Activated CD8-positive, alpha-beta memory T cell treated with anti-CD3 and anti-CD28 coated beads, Interleukin-2, amount 50 U/mL, for 48 hours (primary cell): Measurements from ENCODE around the gene SAFB.
"Not testable (repeated sequence)": the region's sequence is repeated elsewhere in the genome, so short reads cannot be mapped to it uniquely, and the experiment has no call there.

Experiments
- DNase-seq: peaks from one replicate; pipeline ENCODE4 v3.0.0-alpha.2; 2020

SAFB gene

GRCh38 chr19:5688262-5688881, 65.5 kb downstream of the SAFB start:
- not testable (repeated sequence) for DNase-seq

GRCh38 chr19:5690125-5690954, 67.5 kb downstream of the SAFB start, which contains the start of gene RPL36:
Gene RPL36 (plus strand): TSS chr19:5690295. CDS start chr19:5690508, 213 bp downstream.
- peak; percentile 100 for DNase-seq

DNA sequence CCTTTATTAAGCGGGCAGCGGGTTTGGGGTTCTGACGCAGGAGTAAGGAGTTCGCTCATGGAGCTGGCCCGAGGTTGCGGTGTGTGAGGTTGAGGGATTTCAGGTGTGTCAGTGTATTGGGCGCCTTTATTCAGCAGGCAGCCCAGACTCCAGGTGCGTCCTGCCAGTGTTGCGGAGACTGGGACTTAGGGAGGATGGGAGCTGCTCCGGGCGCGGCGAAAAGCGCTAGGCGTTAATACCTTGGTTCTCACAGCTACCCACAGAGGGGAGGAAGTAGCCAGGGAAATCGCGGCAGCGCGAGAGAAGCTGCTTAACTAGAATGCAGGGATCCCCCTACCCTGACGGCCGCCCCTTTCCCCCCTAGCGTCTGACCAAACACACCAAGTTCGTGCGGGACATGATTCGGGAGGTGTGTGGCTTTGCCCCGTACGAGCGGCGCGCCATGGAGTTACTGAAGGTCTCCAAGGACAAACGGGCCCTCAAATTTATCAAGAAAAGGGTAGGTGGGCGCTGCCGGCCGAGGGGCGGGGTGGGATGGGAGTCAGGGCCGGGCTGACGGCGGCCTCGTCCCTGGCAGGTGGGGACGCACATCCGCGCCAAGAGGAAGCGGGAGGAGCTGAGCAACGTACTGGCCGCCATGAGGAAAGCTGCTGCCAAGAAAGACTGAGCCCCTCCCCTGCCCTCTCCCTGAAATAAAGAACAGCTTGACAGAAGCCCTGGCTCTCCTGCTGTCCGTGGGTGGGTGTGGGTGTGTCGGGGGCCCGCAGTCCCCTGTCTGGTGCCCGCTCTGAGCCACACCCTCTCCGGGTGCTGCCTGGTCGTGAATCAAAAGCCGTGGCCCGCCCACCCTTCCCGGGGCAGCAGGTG, 68.3 kb downstream of the SAFB start:
- peak; percentile 85 for DNase-seq

DNA sequence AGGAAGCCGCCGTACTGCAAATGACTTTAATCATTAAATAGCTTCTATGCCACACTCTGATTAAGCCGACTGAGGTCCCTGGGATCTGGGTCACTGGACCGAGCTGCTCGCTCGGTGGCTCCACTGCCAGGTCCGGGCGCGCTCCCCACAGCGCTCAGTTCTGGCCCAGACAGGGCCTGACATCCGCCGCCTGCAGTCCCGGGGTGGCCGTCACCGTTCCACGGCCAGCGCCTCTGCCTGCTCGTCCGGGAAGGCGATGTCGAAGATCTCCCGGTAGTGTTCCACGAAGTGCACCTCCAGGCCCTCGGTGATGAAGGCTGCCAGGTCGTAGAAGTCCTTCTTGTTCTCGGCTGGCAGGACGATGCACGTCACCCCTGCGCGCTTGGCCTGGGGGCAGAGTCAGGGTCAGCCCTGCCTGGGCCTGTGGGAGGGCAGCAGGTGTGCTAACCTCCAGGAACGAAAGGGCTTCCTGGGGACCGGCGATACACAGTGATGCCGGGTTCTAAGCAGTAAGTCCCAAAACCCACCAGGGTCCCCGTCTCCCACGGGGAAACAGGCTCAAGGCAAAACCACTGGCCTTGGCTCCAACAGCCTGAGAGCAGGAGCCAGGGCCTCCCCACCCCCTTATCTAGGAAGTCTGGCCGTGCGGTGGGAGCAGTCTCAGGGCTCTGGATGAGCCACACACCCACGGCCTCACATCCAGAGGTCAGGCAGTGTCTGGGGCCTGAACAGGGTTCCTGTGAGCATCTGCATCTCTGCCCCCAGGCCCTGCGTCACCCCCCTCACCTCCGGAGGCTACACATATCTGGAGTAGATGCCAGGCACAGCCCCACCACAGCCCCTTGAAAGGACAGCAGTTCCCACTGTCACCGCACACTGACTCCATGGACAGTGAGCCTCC, 69.2 kb downstream of the SAFB start:
- peak; percentile 80 for DNase-seq

DNA sequence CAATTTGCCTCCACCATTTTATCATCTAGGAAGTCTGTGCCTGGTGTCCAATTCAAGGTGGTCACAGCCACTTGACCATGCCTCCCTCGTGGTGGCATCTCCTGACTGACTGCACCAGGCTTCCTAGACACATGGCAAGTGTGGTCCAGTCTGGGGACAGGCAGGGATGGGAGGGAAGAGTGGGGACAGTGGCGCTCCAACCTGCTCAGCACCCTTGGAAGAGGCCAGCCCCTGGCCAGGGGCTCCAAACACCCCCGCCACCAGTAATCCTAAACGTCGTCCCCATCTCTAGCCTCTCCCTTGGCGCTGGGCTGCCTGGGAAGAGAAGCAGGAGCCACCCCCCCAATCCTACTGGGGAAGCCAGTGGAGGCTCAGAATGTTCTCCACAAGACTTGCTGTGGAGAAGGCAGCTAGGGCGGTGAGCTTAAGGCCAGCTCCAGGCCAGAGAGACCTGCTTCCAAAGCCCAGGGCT, 69.9 kb downstream of the SAFB start:
- no peak for DNase-seq

GRCh38 chr19:5693195-5694166, 70.6 kb downstream of the SAFB start:
- peak; percentile 77 for DNase-seq

DNA sequence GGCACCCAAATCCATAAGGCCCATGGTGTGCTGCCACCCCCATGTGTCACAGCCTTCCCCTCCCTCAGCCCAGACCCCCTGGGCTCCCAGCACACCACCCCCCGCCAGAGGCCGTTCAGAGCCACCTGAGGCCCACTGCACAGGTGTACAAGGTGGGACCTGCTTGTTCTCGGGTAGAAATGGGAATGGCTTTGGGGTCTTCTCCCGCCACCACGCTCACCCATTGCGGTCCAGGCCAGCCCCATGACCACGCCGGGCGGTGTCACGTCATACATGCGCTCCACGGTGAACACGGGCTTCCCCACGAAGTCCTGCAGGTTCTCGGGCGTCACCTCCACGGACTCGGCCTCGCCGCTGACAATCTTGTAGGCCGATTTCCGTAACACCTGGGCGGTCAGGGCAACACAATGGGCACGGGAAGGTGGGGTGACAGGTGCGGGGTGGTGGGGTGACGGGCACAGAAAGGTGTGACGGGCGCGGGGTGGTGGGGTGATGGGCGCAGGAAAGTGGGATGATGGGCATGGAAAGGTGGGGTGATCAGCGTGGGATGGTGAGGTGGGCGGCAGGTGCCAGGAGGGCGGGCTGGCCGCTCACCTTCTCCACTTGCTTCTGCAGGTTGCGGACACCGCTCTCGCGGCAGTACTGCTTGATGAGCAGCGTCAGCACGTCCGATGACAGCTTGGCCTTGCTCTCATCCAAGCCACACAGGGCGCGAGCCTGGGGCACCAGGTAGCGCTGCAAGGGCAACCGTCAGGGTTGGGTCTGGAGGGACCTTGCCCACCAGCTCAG, 71.5 kb downstream of the SAFB start:
- DNase-seq = peak; percentile 68

DNA sequence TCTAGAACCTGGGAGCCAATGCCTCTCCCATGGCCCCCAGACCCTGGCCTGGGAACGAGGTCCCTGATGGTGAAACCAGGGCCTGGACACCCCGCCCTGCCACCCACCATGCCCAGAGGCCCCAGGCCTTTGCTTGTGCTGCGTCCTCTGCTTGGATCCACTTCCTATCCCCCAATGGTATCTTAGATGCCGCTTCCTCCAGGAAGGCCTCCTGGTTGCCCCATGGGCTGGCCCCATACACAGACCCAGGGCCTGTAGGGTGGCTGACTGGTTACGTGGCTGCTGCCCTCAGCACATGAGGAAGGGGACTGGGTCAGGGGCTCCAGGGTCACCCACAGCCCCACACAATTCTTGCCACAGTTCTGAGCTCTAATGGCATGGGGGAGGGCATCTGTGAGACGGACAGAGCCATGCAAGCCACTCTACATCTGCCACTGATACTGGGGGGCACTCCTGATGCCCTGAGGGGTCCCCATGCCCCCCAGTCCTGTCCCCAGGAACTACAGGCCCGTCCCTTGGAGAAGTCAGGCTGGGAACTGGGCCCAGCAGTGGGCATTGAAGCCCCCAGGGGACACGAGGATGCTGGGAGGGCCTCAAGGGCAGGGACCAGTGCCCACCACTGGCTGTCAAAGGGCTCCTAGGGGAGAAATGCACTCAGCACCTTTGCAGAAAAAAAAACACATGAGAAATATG, 72.2 kb downstream of the SAFB start:
- no peak for DNase-seq

DNA sequence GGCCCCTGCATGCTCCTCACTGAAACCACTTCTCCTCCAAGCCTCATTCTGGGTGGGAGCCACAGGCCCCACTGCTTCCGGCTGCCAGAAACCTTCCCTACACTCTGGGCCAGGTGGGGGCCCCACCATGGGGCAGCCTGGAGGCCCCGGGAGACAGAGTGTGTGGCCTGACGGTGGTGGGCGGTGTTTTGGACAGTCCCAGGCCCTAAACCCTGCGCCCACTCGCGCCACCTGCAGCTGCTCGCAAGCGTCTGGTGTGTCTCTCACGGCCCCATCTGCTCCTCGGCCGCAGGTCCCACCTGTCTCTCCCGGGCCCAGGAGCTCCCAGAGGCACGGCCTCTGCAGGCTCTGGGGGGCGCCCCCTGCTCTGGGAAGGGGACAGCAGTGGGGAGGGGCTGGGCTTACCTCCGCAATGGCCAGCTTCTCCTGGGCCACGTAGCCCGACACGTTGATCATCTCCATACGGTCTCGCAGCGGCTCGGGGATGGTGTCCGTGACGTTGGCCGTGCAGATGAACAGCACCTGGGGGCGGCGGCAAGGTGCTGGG, 72.8 kb downstream of the SAFB start:
- DNase-seq = no peak

DNA sequence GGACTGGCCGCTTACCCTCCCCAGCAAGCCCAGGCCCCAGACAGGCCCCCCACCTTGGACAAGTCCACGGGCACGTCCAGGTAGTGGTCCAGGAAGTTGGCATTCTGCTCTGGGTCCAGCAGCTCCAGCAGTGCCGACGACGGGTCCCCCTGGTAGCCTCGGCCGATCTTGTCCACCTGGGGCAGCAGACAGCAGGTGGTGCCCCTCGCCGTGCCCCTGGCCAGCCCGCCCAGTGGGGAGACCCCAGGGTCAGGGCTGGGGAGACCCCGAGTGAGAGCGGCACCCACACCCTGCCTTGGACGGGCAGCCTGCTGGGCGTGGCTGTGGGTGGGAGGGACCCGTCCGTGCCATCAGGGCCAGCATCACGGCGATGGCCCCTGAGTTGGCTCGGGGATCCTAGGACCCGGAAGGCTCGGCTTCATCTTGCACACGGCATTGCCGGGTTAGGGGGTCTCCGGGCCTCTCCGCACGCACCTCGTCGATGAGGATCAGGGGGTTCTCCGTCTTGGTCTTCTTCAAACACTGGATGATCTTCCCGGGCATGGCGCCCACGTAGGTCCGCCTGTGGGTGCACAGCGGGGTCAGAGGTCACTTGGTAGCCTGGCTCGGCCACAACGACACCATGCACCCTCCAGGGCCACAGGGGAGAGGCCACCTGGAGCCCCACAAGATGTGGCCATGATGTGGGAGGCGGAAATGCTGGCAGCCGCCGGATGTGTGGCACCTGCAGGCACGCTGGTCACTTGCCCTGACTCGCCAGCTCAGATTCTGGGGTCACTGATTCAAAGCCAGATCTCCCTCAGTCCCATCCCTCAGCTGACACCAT, 73.5 kb downstream of the SAFB start:
- peak; percentile 58 for DNase-seq

DNA sequence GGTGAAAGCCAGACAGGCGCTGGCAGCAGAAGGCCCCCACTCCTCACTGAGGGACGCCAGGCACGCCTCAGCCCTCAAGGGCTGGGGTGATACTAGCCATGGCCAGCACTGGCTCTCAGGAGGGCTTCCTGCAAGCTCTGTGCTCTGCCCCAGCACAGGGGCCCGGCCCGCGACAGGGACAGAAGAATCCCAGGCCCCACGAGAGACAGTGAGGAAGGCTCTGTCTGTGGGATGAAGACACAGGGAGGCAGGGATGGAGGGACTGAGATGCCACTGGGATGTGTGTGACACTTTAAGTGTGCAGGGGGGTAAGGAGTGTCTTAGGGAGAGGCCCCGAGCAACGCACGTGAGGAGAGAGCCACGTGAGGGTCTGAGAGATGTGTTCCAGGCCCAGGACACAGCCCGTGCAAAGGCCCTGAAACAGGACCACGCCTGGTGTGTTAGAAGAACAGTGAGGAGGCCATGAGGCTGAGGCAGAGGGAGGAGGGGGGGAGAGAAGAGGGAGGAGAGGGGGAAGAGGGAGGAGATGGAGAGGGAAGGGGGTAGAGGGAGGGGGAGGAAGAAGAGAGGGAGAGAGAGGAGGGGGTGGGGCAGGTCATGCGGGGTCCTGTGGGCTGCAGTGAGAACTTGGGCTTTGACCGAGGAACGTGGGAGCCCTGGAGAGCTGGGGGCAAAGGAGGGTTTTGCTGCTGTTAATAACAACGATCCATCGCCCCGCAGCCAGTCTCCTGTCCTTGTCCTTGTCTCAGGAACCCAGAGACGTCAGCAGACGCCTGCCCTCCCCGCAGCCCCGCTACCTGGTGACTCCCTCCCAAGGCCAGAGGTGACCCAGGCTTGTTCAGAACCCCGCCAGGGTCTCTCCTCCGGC, 74.4 kb downstream of the SAFB start:
- DNase-seq = peak; percentile 58

- DNase-seq = no peak
Observed at GRCh38 chr19:5697890-5698634, 75.2 kb downstream of the SAFB start.

GRCh38 chr19:5698635-5699422, 75.9 kb downstream of the SAFB start:
- DNase-seq = no peak

DNA sequence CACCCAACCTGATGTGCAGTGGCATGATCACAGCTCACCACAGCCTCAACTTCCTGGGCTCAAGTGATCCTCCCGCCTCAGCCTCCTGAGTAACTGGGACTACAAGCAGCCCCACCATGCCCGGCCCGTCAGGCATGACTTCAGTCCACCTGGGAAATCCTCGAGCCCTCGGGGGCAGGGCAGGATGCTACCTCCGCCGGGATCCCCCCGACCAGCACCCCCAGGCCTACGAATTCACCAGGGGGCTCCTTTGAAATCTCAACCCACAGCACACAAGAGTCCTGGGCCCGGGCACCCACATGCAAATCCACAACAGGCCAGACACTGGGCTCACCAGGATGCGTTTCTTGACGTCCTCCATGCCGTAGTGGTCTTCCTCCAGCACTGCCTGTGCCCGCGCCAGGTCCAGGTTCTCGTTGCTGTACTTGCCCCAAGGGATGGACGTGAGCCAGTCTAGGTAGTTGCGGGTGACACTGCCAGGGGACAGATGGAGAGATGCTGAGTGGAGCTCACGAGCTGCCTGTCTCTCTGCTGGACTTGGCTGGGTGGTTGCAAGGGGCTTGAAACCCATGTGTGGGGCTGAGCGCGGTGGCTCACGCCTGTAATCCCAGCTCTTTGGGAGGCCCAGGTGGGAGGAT, 77.7 kb downstream of the SAFB start:
- DNase-seq = peak; percentile 58

- not testable (repeated sequence) for DNase-seq
Observed at GRCh38 chr19:5702053-5702410, 79.1 kb downstream of the SAFB start.
